Type B pancreatic cell (in vitro differentiated cells): ENCODE measurements around the gene ZNF593OS. TPM values are rescaled to one million over a fixed set of nuclear protein-coding genes. Genes with fewer than 3 reads are reported as not detected.

ENCODE experiments used
- DNase-seq: peaks from one replicate; pipeline ENCODE4 v3.0.0; 2021; ENCODE audit warnings: mixed read lengths; ENCODE audit not compliant: unreplicated experiment; ENCODE audit errors: extremely low spot score
- H3K27ac Mint-ChIP-seq: 2 replicates; pipeline ENCODE4 v1.8.0; 2021; ENCODE audit warnings: mild to moderate bottlenecking, mixed read lengths
- H3K27me3 Mint-ChIP-seq: 2 replicates; pipeline ENCODE4 v1.8.0; 2021; ENCODE audit warnings: mixed read lengths
- H3K36me3 Mint-ChIP-seq: 2 replicates; pipeline ENCODE4 v1.8.0; 2021; ENCODE audit warnings: mixed read lengths
- H3K4me1 Mint-ChIP-seq: one replicate; pipeline ENCODE4 v1.8.0; 2021; ENCODE audit warnings: mixed read lengths; ENCODE audit not compliant: unreplicated experiment
- H3K4me3 Mint-ChIP-seq: 2 replicates; pipeline ENCODE4 v1.8.0; 2021; ENCODE audit warnings: mild to moderate bottlenecking, mixed read lengths
- H3K9me3 Mint-ChIP-seq: 2 replicates; pipeline ENCODE4 v1.8.0; 2021; ENCODE audit warnings: mixed read lengths
- CTCF ChIP-seq: fragments of 200-600 bp; sonication (generic); conservative IDR thresholded peaks from 2 replicates; pipeline ENCODE4 v1.5.0; 2021; ENCODE audit warnings: antibody characterized with exemption, mild to moderate bottlenecking
- total RNA-seq: library from RNA; stranded (reverse); gene quantifications from 2 replicates; pipeline ENCODE4 v1.2.1, GENCODE V29; 2021; ENCODE audit warnings: low replicate concordance

ZNF593OS gene
- total RNA-seq, 1 donor from 2014 or later, result not detected

- no peak overlapping the region for H3K4me3 Mint-ChIP-seq
- H3K27ac Mint-ChIP-seq, result no peak overlapping the region
- peak; percentile 88 for TF ChIP-seq CTCF
- H3K36me3 Mint-ChIP-seq, result no peaks in the 10 kb centered on the region
- no peaks in the 10 kb centered on the region for H3K9me3 Mint-ChIP-seq
- no peaks in the 10 kb centered on the region for H3K27me3 Mint-ChIP-seq
- H3K4me1 Mint-ChIP-seq, result peaks cover 5% of the 10 kb centered on the region
- peak; percentile 77 for DNase-seq
Observed at GRCh38 chr1:26145041-26145959, 26.3 kb downstream of the ZNF593OS start.

- Mint-ChIP-seq H3K9me3 (no peaks in the 10 kb centered on the region), H3K4me1 (peaks cover 5% of the 10 kb centered on the region), H3K27me3 (no peaks in the 10 kb centered on the region), H3K36me3 (no peaks in the 10 kb centered on the region), H3K27ac (no peak overlapping the region), H3K4me3 (no peak overlapping the region)
- peak; percentile 47 for TF ChIP-seq CTCF
- DNase-seq, result peak; percentile 39
Observed at GRCh38 chr1:26142159-26142558, 29.5 kb downstream of the ZNF593OS start.

- peak overlapping the region; percentile 55 for H3K27ac Mint-ChIP-seq
- H3K36me3 Mint-ChIP-seq, result no peaks in the 10 kb centered on the region
- H3K4me3 Mint-ChIP-seq, result no peak overlapping the region
- DNase-seq, result peak; percentile 3
- TF ChIP-seq CTCF, result no peak
- H3K4me1 Mint-ChIP-seq, result no peaks in the 10 kb centered on the region
- H3K27me3 Mint-ChIP-seq, result no peaks in the 10 kb centered on the region
- H3K9me3 Mint-ChIP-seq, result no peaks in the 10 kb centered on the region
Observed at GRCh38 chr1:26138974-26139558, 32.6 kb downstream of the ZNF593OS start.

- no peaks in the 10 kb centered on the region for H3K36me3 Mint-ChIP-seq
- TF ChIP-seq CTCF, result no peak
Observed at GRCh38 chr1:26134466-26134865, 37.2 kb downstream of the ZNF593OS start.

GRCh38 chr1:26132834-26133167 lies 38.8 kb downstream of the ZNF593OS start:
- Mint-ChIP-seq H3K4me3 (no peak overlapping the region), H3K36me3 (no peaks in the 10 kb centered on the region), H3K9me3 (no peaks in the 10 kb centered on the region), H3K4me1 (peaks cover 9% of the 10 kb centered on the region), H3K27me3 (no peaks in the 10 kb centered on the region), H3K27ac (no peak overlapping the region)
- TF ChIP-seq CTCF, result no peak
- DNase-seq, result no peak

More at GRCh38 chr1:26134466-26134865, 37.2 kb downstream of the ZNF593OS start:
- DNase-seq, result no peak
- H3K27me3 Mint-ChIP-seq, result no peaks in the 10 kb centered on the region
- H3K27ac Mint-ChIP-seq, result no peak overlapping the region
- no peaks in the 10 kb centered on the region for H3K9me3 Mint-ChIP-seq
- no peaks in the 10 kb centered on the region for H3K4me1 Mint-ChIP-seq
- H3K4me3 Mint-ChIP-seq, result no peak overlapping the region
